A549 (cell line): ENCODE results near the gene GCNT2.

Source experiments
- HOXA7 ChIP-seq: fragments of 250-450 bp; sonication (Bioruptor Pico); IDR thresholded peaks from 2 replicates; pipeline ENCODE4 v1.5.0; 2020; ENCODE audit warnings: mild to moderate bottlenecking, moderate library complexity
- MAZ ChIP-seq: fragments of 150-350 bp; IDR thresholded peaks from 2 replicates; pipeline ENCODE4 v1.6.1; 2014; ENCODE audit warnings: antibody characterized with exemption, low read depth, low read length, borderline replicate concordance
- MYC ChIP-seq: IDR thresholded peaks from 2 replicates; pipeline ENCODE4 v1.6.1; 2012; ENCODE audit warnings: mild to moderate bottlenecking, inconsistent platforms, low read length, improper control_type of control experiment, borderline replicate concordance
- POLR2A ChIP-seq: IDR thresholded peaks from 2 replicates; pipeline ENCODE4 v1.6.1; 2012; ENCODE audit warnings: mild to moderate bottlenecking, low read length
- SMC3 ChIP-seq: fragments of >200 bp; sonication (Bioruptor Twin); formaldehyde crosslinking; IDR thresholded peaks from 3 replicates; pipeline ENCODE4 v1.6.1; 2018; ENCODE audit warnings: inconsistent platforms
- TF ChIP-seq, protein P1 (sequence below): fragments of 450-650 bp; IDR thresholded peaks from 2 replicates; pipeline ENCODE4 v1.6.1; 2014; ENCODE audit warnings: antibody characterized with exemption
- TF ChIP-seq, protein P2 (sequence below): fragments of >200 bp; sonication (Bioruptor Twin); formaldehyde crosslinking; IDR thresholded peaks from 3 replicates; pipeline ENCODE4 v1.5.1; 2016

DNA sequence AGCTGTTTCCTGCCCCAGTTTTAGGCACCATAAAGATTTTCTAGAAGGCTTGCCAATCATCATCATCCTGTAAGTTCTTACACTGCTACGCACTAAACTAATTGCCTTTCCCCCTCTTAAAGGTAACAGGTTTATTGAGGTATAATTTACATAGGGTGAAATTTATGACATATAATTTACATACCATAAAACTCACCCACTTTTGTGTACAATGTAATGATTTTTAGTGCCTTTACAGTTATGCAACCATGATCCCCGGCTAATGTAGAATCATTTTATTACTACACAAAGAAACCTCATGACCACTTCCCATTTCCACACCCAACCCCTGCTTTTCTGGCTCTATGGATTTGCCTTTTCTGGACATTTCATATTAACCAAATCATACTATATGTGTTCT lies 21.1 kb downstream of the GCNT2 start:
- no peak for TF ChIP-seq SMC3
- TF ChIP-seq, protein P1, sequence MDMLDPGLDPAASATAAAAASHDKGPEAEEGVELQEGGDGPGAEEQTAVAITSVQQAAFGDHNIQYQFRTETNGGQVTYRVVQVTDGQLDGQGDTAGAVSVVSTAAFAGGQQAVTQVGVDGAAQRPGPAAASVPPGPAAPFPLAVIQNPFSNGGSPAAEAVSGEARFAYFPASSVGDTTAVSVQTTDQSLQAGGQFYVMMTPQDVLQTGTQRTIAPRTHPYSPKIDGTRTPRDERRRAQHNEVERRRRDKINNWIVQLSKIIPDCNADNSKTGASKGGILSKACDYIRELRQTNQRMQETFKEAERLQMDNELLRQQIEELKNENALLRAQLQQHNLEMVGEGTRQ, result no peak
- no peak for TF ChIP-seq POLR2A
- TF ChIP-seq HOXA7 (CRISPR knock-in tag), result no peak
- TF ChIP-seq, protein P2, sequence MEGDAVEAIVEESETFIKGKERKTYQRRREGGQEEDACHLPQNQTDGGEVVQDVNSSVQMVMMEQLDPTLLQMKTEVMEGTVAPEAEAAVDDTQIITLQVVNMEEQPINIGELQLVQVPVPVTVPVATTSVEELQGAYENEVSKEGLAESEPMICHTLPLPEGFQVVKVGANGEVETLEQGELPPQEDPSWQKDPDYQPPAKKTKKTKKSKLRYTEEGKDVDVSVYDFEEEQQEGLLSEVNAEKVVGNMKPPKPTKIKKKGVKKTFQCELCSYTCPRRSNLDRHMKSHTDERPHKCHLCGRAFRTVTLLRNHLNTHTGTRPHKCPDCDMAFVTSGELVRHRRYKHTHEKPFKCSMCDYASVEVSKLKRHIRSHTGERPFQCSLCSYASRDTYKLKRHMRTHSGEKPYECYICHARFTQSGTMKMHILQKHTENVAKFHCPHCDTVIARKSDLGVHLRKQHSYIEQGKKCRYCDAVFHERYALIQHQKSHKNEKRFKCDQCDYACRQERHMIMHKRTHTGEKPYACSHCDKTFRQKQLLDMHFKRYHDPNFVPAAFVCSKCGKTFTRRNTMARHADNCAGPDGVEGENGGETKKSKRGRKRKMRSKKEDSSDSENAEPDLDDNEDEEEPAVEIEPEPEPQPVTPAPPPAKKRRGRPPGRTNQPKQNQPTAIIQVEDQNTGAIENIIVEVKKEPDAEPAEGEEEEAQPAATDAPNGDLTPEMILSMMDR, result no peak
- TF ChIP-seq MYC, result no peak
- TF ChIP-seq MAZ, result no peak
